RKO (cell line): ENCODE results near the gene EFCC1.
"Not testable (repeated sequence)": the region's sequence is repeated elsewhere in the genome, so short reads cannot be mapped to it uniquely, and the experiment has no call there.

Experiments used
- DNase-seq: peaks from one replicate; pipeline ENCODE4 v3.0.0-alpha.2; 2016; ENCODE audit warnings: low spot score

The EFCC1 gene

DNA sequence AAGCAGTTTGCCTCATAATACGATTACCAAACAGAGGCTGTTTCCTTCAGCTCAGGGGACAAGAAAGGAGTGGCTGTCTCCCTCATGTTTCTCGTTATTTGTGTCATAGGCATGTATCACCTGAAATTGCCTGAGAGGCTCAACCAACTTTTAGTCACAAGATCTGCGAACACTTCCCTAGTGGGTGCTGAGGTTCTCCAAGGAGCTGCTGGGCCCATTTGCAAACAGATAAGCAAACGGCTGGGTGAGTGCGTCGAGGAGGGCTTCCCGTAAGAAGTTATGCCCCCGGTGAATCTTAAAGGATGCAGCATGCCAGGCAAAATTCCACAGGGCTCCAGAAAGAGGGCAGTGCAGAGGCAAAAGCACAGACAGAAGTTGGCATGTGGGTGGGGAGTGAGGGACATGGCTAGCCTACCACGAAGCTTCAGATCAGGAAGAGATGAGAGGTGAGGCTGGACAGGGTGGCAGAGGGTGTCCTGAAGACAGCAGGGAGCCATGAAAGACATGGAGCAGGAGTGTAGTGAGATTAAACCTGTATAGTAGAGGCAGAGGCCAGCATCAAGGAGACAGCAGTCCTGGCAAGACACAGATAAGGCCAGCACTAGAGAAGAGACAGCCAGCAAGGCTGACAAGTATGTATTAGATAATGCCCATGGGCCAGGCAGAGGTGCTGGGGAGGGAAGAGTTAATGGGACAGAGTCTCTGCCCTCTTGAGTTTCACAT is 55.5 kb downstream of the EFCC1 start:
- no peak for DNase-seq

DNA sequence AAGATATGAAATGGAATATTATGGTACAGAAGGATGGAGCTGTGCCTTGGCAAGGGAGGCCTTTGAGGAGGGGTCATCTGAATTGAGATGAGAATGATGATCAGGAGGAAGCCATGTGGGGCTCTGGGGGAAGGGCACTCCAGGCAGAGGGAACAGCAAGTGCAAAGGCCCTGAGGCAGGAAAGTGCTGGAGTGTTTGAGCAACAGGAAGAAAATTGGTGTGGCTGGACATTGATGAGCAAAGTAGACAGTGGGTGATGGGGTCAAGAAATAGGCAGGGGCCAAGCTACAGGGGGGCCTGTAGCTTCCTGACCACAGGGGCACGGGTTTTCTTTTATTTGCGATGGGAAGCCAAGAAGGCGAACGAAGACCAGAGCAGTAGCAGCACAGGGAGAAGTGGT is 56.1 kb downstream of the EFCC1 start:
- DNase-seq = no peak

GRCh38 chr3:129058441-129059200 is 57.5 kb downstream of the EFCC1 start:
- no peak for DNase-seq

DNA sequence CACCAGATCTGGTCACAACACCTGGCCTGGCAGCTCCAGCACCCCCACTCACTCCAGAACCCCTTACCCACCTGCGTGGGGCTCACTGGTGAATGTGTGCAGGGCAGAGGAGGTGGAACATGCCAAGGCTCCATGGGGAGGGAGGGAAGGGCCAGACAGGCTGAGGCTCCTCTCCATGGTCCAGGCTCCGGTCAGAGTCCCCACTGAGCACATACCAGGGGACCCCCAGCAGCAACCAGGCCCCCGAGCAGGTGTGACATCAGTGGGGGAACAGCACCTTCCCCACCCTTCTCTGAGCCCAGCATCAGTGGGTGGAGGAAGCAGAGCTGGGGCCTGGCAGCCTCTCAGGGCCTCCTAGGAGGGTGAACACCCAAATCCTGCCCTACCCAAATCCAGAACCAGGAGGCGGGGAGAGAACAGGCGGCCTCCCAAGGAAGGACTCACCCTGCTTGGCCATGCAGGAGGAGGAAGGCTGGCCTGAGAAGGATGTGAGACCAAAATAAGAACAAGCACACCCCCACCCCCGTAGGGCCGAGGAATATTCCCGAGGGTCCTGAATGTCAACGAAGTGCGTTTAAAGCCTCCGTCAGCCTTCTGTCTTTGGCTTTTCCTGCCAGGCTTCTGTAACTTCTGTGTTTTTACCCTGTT is 58.3 kb downstream of the EFCC1 start:
- DNase-seq = no peak

GRCh38 chr3:129060276-129061022 is 59.3 kb downstream of the EFCC1 start, which contains the start of gene GP9:
TSS of gene GP9 (plus strand) at chr3:129060779. CDS start at chr3:129061740, 961 bp downstream.
- no peak for DNase-seq

DNA sequence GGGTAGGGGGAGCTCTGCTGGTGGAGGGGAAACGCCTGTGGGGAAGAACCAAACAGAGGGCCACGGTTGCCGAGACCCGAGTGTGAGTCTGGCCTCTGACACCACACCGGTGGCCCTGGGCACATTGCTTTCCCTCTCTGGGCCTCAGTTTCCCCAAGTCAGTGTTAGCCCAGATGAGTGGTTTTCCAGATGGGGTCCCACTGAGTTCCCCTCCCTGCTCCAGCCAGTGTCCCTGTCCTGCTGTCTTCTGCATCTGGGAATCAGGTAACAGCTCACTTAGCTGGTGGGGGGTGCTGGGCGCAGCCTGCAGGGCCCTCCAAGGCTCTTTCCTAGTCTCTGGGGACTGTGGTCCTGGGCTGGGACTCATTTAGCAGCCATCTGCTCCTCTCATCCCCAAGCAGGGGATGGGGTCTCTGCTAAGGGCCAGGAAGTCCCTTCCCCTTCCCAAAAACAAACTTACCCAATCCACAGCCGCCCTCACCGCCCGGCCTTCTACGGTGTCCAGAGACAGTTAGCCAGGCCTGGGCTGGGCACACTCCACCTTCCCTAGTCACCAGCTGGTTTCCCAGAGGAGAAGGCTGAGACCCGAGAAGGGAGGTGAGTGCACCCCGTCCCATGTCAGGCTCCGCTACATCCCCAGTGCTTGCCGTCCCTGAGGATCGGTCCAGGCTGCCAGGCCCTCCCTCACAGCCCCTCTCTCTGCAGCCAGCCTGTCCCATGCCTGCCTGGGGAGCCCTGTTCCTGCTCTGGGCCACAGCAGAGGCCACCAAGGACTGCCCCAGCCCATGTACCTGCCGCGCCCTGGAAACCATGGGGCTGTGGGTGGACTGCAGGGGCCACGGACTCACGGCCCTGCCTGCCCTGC is 60.2 kb downstream of the EFCC1 start:
- DNase-seq = no peak

DNA sequence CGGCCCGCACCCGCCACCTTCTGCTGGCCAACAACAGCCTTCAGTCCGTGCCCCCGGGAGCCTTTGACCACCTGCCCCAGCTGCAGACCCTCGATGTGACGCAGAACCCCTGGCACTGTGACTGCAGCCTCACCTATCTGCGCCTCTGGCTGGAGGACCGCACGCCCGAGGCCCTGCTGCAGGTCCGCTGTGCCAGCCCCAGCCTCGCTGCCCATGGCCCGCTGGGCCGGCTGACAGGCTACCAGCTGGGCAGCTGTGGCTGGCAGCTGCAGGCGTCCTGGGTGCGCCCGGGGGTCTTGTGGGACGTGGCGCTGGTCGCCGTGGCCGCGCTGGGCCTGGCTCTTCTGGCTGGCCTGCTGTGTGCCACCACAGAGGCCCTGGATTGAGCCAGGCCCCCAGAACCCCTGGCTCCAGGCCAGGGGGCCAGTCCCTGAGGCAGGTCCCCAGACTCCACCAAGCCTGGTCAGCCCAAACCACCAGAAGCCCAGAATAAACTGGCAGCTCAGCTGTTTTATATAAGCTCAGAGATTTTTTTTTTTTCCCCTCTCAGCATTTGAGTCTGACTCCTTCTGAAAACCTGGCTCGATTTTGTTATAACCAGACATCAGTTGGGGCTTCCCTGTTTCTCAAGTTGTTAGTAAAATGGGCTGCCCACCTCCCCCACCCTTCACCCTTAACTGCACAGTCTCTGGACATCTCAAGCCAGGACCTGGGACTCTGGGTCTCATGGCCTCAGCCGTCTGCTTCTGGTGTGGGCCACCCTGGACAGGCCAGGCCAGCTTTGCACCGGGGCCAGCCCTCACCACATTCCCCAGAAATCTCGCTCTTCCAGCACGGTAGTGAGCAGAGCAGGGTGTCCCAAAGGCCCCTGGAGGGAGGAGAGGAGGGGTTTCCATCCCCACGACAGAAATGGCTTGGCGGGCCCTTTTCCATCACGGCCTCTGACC is 61.1 kb downstream of the EFCC1 start:
- no peak for DNase-seq

GRCh38 chr3:129063091-129063640 is 62.1 kb downstream of the EFCC1 start:
- no peak for DNase-seq

DNA sequence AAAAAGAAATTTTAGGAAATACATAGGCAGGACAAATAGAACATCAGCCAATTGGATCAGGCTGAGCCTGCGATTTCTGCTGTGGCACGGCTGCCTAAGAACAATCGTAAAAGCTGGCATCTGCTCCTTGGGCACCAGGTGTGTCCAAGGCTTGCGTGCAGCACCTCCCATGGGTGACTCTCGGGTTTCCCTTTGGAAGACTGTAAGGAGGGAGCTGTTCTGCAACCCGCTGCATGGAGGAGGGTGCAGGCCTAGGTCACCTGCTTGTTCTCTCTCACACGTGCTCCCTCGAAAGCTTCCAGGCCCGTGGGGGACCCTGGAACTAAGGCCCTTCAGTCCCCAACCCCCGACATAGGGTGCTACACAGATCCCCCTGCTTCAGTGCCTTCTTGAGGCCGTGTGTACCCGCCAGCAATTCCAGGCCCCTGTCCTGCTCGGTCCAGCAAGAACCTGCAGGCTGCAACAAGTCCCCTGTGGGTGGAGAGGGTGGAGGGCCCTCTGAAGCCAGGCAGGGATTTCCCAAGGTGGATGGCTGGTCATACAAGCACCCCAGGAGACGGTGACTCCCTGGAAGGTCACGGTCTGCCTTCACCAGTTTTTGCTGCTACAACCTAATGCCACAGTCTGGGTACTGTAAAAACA is 62.9 kb downstream of the EFCC1 start:
- no peak for DNase-seq

- DNase-seq = no peak
These were observed 64.1 kb downstream of the EFCC1 start for GRCh38 chr3:129065016-129065719.

GRCh38 chr3:129065720-129066073 is 64.6 kb downstream of the EFCC1 start:
- DNase-seq = no peak

GRCh38 chr3:129067719-129068118 is 66.6 kb downstream of the EFCC1 start:
- DNase-seq = not testable (repeated sequence)

GRCh38 chr3:129068291-129068886 is 67.3 kb downstream of the EFCC1 start:
- DNase-seq = no peak

DNA sequence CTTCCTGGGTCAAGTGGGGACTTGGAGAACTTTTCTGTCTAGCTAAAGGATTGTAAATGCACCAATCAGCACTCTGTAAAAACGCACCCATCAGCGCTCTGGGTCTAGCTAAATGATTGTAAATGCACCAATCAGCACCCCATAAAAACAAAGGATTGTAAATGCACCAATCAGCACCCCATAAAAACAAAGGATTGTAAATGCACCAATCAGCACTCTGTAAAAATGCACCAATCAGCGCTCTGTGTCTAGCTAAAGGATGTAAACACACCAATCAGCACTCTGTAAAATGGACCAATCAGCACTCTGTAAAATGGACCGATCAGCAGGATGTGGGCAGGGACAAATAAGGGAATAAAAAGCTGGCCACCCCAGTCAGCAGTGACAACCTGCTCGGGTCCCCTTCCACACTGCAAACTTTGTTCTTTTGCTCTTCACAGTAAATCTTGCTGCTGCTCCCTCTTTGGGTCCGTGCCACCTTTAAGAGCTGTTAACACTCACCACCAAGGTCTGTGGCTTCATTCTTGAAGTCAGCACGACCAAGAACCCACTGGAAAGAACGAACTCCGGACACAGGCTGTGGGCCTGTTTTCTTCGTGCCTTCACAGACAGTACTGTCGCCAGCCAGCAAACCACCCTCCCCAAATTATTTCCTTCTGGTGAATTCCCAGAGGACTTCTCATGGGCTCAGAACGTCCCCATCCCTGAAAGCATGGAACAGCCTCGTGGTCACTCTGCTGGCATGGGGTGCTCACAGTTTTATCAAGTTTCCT is 68.4 kb downstream of the EFCC1 start:
- DNase-seq = not testable (repeated sequence)

GRCh38 chr3:129070086-129070885 is 69.2 kb downstream of the EFCC1 start:
- no peak for DNase-seq

- no peak for DNase-seq
These were observed 76.1 kb downstream of the EFCC1 start for GRCh38 chr3:129077222-129077621.

- DNase-seq = no peak
These were observed 77.4 kb downstream of the EFCC1 start for GRCh38 chr3:129078510-129078909.
